ENCODE data around the gene TMEM121. TPM values are rescaled to one million over a fixed set of nuclear protein-coding genes. Genes with fewer than 3 reads are reported as not detected.

The TMEM121 gene
- total and polyA plus RNA-seq, 2 donors (not counting 1 experiment from before 2014, with no cell fraction given), result 0.99 to 3.7 TPM

- peak; percentile 75 for DNase-seq
- Histone ChIP-seq H3K9ac (ENCODE audit: low read length) (no peak overlapping the region), H3K27me3 (replicated peaks in 1 of 4; ENCODE audit: control extremely low read depth in 1 of 4, control insufficient read depth in 3 of 4, insufficient read depth in 4 of 4, low read length in 3 of 4) (no peaks in the 10 kb centered on the region), H3K4me1 (ENCODE audit: control insufficient read depth in 2 of 2, insufficient read depth in 2 of 2, low read length in 2 of 2) (peaks cover 57 to 83% of the 10 kb centered on the region in 2 donors), H3K36me3 (replicated peaks in 1 of 2; ENCODE audit: control extremely low read depth in 1 of 2, control insufficient read depth in 1 of 2, extremely low read depth in 1 of 2, insufficient read depth in 2 of 2, low read length in 1 of 2) (peaks cover 0 to 6% of the 10 kb centered on the region in 2 experiments), H3K4me3 (ENCODE audit: control extremely low read depth in 1 of 5, extremely low read depth in 1 of 5, insufficient read depth in 1 of 5, low read depth in 2 of 5, low read length in 4 of 5) (peak overlapping the region in 1 of 5 experiments; percentile 82), H2AFZ (ENCODE audit: insufficient read depth, low read depth, low read length, poor library complexity, severe bottlenecking) (no peak overlapping the region), H3K27ac (ENCODE audit: low read length in 2 of 2) (peak overlapping the region; percentile 94 to 99), H4K20me1 (ENCODE audit: control insufficient read depth, insufficient read depth, low read length, poor library complexity, severe bottlenecking) (peaks cover 18% of the 10 kb centered on the region), H3K4me2 (replicated peaks; ENCODE audit: low read depth, low read length, poor library complexity, severe bottlenecking) (peak overlapping the region; percentile 100), H3K9me3 (ENCODE audit: control extremely low read depth in 1 of 3, control insufficient read depth in 2 of 3, insufficient read depth in 1 of 3, low read length in 2 of 3) (no peaks in the 10 kb centered on the region), H3K79me2 (ENCODE audit: control insufficient read depth, insufficient read depth, low read length) (peaks cover 6% of the 10 kb centered on the region)
- peak; percentile 45 for TF ChIP-seq CTCF (IDR thresholded peaks at IDR 0.05)
- no peak for TF ChIP-seq EZH2 (IDR thresholded peaks at IDR 0.05; ENCODE audit: borderline replicate concordance, insufficient read depth, low read depth, low read length, poor library complexity, severe bottlenecking)
- H3K27me3 Mint-ChIP-seq, result no peaks in the 10 kb centered on the region
- WGBS (ENCODE audit: insufficient coverage), result 35% methylated on average over 12 of the region's 12 CpGs
- intact Hi-C loops (cut with micrococcal nuclease), result loop anchor here (1.0 to 10.0 kb wide), 2 partner anchors 87 to 421 kb away; partner anchors contain the start of genes GPR132 and TEX22
- H3K27ac Mint-ChIP-seq, result peak overlapping the region; percentile 95
- ChIA-PET POLR2A (no interaction called here), CTCF (interaction anchor here (0.6 to 1.5 kb wide), 3 partner anchors 37 to 115 kb away, joined by 3 to 5 read pairs (median 4); no protein-coding TSS in a partner anchor)
- no peak for ATAC-seq (ENCODE audit: low read depth)
- H3K4me1 Mint-ChIP-seq, result peaks cover 63% of the 10 kb centered on the region
- no peaks in the 10 kb centered on the region for H3K9me3 Mint-ChIP-seq (ENCODE audit: insufficient read depth)
- peak overlapping the region; percentile 88 for H3K4me3 Mint-ChIP-seq
Observed at GRCh38 chr14:105485739-105486162, 40.6 kb upstream of the TMEM121 start.
